Activated CD4-positive, alpha-beta T cell treated with anti-CD3 and anti-CD28 coated beads for 4 hours (primary cell): ENCODE measurements around the gene ENOX2.

ENCODE experiments used
- DNase-seq, 2 donors: peaks; one replicate each; pipeline ENCODE4 v3.0.0-alpha.2; 2020

Gene ENOX2

DNA sequence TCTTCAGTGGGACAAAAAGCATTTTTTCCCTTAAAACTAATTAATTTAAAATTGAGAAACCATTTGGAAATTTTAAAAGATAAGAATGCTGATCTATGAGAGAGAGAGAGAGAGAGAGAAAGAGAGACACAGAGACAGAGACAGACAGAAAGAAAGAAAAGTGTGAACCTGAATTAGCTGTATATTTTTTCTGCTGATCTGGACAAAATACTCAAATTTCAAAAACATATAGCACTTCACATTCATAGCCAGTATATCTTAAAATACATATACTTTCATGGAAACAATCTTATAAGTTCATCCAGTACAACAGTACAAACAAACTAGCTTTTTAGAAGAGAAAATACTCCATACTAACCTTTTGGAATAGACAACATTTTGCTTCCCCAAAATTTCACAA, 18.4 kb downstream of the ENOX2 start:
- DNase-seq, result no peak

DNA sequence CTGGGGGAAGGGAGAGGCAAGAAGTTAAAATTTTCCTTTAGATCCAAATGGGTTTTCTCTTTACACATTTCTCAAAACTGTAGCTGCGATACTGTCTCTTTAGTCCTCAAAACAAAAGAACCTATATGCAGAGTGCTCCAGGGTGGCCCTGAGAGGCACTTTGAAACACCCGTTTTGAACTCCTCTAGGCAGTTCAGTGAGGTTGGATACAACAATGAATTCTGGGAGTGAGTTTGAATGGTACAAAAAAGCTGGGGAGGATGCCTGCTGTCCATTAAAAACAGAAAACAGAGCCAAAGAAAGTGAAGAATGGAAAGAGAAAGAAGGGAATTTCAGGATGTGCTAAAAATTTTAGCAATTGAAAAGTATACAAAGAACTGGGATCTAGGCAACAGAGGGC, 23.1 kb downstream of the ENOX2 start:
- no peak for DNase-seq

GRCh38 chrX:130878350-130879341, 24.4 kb downstream of the ENOX2 start:
- DNase-seq, result no peak

- no peak for DNase-seq
Measured at GRCh38 chrX:130877892-130878341, 25.1 kb downstream of the ENOX2 start.

DNA sequence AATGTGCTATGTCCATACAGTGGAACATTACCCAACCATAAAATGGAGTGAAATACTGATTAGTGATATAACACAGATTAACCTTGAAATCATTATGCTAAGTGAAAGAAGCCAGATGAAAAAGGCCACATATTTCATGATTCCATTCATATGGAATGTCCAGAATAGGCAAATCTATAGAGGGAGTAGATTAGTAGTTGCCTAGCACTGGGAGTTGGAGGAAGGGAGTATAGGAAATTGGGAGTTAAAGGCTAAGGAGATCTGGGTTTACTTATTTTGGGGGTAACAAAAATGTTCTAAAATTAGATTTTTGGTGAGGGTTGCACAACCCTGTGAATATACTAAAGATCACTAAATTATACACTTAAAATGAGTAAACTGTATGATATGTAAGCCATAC, 26.8 kb downstream of the ENOX2 start:
- no peak for DNase-seq

DNA sequence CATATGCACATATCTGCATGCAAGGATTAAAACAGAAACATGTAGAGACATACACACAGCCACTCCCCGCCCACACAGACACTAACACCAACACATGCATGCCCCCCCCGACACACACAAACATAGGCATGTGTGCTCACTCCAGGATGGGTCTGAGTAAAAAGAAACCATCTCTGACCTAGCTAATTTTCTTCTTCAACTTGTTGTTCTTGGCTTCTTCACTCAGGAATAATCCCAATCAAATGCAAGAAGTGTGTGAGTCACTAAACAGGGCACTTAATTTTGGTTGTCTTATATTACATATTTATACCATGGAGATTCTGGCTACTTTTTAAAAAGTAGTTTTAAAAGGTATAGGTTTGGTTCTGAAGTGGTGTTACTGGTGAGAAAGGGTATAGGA, 28.3 kb downstream of the ENOX2 start:
- no peak for DNase-seq

DNA sequence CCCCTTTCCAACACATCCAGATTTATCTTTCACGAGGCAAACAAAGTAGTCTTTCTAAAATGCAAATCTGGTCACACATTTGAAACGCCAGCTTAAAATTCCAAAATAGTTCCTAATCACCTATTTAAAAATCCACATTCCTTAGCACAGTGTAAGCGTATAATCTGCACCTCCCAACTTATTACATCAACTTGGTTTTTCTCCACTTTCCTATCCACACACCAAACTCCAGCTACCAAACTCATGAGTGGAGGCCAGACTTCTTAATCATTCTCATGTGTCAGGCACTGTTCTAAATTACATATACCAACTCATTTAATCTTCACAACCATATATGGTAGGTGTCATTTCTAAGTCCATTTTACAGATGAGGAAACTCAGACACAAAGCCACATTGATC, 33.8 kb downstream of the ENOX2 start:
- DNase-seq, result no peak

DNA sequence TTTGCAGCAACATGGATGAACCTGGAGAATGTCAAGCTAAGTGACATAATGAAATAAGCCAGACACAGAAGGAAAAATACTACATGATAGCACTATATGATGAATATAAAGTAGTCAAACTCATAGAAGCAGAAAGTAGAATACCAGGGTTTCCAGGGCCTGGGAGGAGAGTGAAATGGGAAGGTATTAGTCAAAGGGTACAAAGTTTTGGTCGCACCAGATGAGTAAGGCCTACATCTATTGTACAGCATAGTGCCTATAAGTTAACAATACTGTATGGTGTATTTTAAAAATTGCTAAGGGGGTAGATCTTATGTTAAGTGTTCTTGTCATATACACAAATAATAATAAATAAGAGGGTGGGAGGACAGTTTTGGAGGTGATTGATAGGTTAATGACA, 41.5 kb downstream of the ENOX2 start:
- no peak for DNase-seq

GRCh38 chrX:130857207-130857606, 45.8 kb downstream of the ENOX2 start:
- no peak for DNase-seq

DNA sequence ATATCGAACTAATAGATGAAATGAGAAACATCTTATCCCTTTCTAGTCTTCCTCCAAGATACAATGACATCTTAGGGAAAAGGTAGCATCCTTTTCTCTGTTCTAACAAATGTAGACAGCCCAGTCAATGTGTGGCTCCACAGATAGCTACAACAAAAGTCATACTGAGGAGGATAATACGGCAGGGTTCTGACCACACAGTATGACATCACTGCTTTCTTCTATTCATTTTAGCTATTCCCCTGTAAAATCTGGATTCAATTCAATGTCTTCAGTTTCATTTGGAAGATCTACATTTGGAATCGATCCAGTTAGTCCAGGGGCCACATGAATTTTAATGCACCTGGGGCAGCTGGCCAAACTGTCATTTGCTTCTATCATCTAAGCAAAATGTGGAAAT, 51.4 kb downstream of the ENOX2 start:
- DNase-seq, result no peak

DNA sequence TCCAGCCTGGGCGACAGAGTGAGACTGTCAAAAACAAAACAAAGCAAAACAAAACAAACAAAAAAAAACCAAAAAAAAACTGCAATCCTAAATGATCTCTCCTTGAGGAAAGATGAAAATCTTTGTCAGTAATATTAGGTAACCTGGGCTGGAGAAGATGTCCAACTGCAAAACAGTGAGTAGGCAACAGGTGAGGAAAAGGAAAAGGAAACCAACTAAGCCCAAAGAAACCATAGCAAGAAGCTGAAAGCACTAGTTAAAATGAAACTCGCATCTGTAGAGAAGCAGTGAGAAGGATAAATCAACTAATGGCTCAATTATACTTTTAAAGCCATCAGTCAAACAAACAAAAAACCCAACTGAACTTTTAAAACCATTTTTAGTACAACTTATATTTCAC, 54.2 kb downstream of the ENOX2 start:
- DNase-seq, result no peak

GRCh38 chrX:130846746-130847145, 56.3 kb downstream of the ENOX2 start:
- no peak for DNase-seq

DNA sequence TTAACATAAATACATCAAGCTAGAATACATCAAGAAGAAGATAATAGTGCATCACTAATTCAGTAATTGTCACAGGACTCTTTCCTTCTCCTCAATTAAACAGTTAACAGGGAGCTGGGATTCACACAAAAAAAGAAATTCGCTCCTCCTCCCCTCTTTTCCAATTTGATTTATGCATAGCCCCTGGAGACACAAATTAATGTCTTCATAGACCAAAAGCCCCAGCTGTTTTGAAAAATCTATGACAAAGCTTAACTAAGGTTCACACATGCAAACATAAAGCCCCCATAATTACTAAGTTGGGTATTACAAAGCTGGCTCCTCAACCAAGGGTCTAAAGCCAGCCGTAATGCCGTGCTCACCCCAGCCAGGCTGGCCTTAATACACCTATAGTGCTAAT, 61.2 kb downstream of the ENOX2 start:
- no peak for DNase-seq

GRCh38 chrX:130840345-130840744, 62.7 kb downstream of the ENOX2 start:
- no peak for DNase-seq

- no peak for DNase-seq
Measured at GRCh38 chrX:130836447-130836846, 66.6 kb downstream of the ENOX2 start.

DNA sequence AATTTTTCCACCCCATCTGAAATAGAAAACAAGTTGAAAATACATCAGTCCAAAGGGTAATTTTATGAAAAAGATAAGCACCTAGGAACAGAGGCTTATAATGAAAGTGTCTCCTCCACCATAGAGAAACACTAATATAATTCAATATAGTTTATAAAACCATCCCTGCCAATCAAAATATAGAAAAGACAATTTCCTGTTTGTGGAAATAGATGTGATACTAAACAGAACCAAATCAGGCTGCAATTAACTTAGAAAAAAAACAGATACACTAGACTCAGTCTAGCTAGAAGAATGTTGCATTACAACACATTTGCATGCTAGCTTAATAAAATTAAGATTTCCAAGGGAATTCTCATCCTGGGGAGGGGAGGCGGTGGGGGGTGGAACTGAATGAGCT, 68.2 kb downstream of the ENOX2 start:
- DNase-seq, result no peak

- no peak for DNase-seq
Measured at GRCh38 chrX:130834149-130834548, 68.9 kb downstream of the ENOX2 start.

DNA sequence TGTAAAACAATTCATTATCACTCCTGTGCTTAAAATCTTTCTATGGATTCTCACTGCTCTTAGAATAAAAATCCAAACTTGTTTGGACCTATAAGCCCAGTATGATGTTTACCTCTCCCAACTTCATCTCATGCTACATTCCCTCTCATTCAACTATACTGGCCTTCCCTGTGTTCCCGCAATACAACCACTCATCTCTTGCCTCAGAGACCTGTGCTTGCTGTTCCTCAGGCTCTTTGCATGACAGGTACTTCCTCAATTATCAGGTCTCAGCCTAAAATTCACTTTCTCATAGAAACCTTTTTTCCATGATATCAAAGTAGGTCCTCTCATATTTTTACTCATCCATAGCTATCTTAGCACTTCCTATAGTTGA, 71.7 kb downstream of the ENOX2 start:
- no peak for DNase-seq

DNA sequence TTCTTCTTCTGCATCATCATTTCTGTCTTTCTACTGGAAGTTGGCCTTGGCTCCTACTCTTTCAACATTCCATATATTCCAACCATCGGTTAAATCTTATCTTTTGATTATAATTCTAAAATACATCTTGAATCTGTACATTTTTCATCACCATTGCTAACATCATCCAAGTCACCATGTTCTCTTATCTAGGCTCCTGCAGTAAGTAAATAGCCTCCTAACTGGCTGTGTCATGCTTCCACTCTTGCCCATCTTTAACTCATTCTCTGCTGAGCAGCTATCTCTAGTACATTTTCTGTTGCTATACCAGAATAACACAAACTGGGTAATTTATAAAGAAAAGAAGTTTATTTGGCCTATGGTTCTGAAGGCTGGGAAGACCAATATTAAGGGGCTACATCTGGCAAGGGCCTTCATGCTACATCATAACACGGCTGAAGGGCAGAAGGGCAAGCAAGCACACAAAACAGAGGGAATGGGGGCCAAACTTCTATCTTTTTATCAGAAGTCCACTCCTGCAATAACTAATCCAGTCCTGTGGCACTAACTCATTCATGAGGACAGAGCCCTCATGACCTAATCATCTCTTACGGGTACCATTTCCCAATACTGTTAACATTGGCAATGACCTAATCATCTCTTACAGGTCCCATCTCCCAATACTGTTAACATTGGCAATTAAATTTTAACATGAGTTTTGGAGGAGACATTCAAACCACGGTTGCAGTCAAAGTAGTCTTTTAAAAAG, 72.2 kb downstream of the ENOX2 start:
- DNase-seq, result no peak

DNA sequence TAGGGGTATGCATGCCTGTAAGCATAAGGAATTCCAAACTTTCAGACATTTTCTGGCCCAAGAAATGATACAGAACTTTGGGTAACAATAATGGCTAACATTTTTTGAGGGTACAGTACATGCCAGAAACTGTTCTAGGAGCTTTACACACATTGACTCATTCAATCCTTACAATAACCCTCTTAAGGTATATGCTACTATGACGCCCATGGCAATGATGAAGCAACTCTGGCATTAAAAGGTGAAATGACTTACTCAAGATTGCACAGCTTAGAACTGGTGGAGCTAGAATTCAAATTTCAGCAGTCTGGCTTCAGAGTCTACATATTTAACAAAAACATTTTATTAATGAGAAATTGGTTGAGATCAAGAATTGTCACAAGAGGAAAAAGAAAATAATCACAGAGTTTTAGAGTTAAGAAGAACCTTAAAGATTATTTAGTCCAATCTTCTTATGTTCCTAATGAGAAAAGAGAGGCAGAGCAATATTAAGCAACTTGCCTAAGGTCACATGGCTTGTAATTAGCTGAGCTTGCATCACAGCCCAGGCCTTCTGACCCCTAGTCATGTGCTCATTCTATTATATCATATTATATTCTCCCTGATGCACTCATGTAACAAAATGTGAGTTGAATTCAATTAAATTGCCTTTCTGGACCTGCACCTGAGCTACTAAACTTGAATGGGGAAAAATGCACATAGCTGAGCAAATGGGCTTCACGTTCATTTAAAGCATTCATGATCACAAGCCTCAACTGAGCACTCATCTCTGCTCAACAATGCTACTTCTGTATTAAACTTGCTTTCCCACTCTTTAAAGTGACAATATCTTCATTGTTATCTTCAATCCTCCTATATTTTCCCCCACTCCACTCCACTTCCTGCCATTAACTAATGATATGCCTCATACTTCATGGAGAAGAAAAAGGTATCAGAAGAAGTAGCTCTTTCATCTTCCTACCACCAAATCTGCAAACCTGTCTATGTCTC, 73.2 kb downstream of the ENOX2 start:
- no peak for DNase-seq

DNA sequence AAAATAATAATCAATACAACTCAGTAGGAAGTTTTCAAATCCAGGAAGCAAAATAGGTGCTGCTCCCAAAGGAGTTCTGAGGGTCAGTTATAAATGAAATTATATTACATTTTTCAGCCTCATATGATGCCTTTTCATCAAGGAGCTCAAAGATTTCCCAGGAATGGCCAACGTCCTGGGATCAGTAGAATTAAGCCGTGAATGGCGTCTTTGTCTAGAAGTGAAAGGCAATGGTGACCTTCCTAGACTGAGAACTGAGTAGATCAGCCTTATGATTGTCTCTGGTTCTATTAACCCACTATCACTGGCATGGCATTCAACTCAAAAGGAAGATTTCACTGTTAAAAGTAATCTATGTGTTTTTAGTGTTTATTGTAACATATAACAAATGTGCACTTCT, 74.4 kb downstream of the ENOX2 start:
- no peak for DNase-seq

DNA sequence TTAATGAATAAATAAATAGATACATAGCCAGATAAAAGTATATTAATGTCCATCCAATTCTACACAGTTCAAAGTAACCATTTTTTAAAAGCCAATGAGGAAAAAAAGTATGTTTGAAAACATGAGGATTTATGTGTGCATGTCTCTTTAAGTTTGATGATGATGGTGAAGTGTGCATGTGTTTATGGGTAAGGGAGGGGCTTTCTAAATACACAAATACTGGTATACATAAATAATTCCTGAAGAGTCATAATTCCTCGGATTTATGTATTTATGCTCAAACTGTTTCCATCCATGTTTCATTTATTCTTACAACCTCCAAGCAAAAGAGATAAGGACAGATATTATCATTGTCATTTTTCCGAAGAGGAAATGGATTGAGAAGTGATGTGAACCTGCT, 75.4 kb downstream of the ENOX2 start:
- no peak for DNase-seq

- no peak for DNase-seq
Measured at GRCh38 chrX:130826249-130826648, 76.8 kb downstream of the ENOX2 start.
